SK-N-SH treated with all-trans-retinoic acid at 6 μM for 48 hours (cell line): ENCODE results near the gene PCDH20.

ENCODE experiments used
- ATAC-seq: fragments of 200-7000 bp; cut with Tn5 transposase; 3 replicates; pipeline ENCODE4 v1.9.1; 2020; ENCODE audit warnings: mild to moderate bottlenecking, moderate library complexity
- ARNTL ChIP-seq: fragments of 450-650 bp; formaldehyde crosslinking; IDR thresholded peaks from 2 replicates; pipeline ENCODE4 v1.5.0; 2020; ENCODE audit warnings: low read depth, mild to moderate bottlenecking, moderate library complexity, borderline replicate concordance
- BACH2 ChIP-seq: fragments of 250-450 bp; sonication (Bioruptor Pico); IDR thresholded peaks from 2 replicates; pipeline ENCODE4 v1.9.0; 2021; ENCODE audit warnings: mild to moderate bottlenecking, borderline replicate concordance
- ESRRG ChIP-seq: fragments of 250-450 bp; sonication (Bioruptor Pico); IDR thresholded peaks from 2 replicates; pipeline ENCODE4 v1.6.1; 2021; ENCODE audit warnings: mild to moderate bottlenecking
- GLIS3 ChIP-seq: fragments of 250-450 bp; sonication (Bioruptor Pico); IDR thresholded peaks from 2 replicates; pipeline ENCODE4 v1.5.0; 2020; ENCODE audit warnings: mild to moderate bottlenecking, moderate library complexity
- ISL1 ChIP-seq: fragments of 250-450 bp; sonication (Bioruptor Pico); IDR thresholded peaks from 2 replicates; pipeline ENCODE4 v2.1.2; 2022; ENCODE audit warnings: mild to moderate bottlenecking, moderate library complexity
- OSR1 ChIP-seq: fragments of 250-450 bp; sonication (Bioruptor Pico); IDR thresholded peaks from 2 replicates; pipeline ENCODE4 v1.8.0; 2022; ENCODE audit warnings: moderate library complexity, mild to moderate bottlenecking, inconsistent platforms
- PPARA ChIP-seq: fragments of 250-450 bp; sonication (Bioruptor Pico); IDR thresholded peaks from 2 replicates; pipeline ENCODE4 v1.5.0; 2020; ENCODE audit warnings: mild to moderate bottlenecking, borderline replicate concordance
- RARB ChIP-seq: fragments of 250-450 bp; sonication (Bioruptor Pico); IDR thresholded peaks from 2 replicates; pipeline ENCODE4 v1.8.0; 2021; ENCODE audit warnings: mild to moderate bottlenecking, moderate library complexity
- TCF4 ChIP-seq: fragments of 250-450 bp; sonication (Bioruptor Pico); IDR thresholded peaks from 2 replicates; pipeline ENCODE4 v1.8.0; 2021; ENCODE audit warnings: mild to moderate bottlenecking, moderate library complexity, borderline replicate concordance
- TOX ChIP-seq: fragments of 250-450 bp; sonication (Bioruptor Pico); IDR thresholded peaks from 2 replicates; pipeline ENCODE4 v1.8.0; 2021; ENCODE audit warnings: mild to moderate bottlenecking, moderate library complexity, borderline replicate concordance
- ZC3H10 ChIP-seq: fragments of 250-450 bp; sonication (Bioruptor Pico); IDR thresholded peaks from 2 replicates; pipeline ENCODE4 v1.5.1; 2021; ENCODE audit warnings: mild to moderate bottlenecking, moderate library complexity
- ZFP3 ChIP-seq: fragments of 250-450 bp; sonication (Bioruptor Pico); IDR thresholded peaks from 2 replicates; pipeline ENCODE4 v1.5.0; 2020; ENCODE audit warnings: mild to moderate bottlenecking, moderate library complexity
- ZFP30 ChIP-seq: fragments of 450-650 bp; formaldehyde crosslinking; IDR thresholded peaks from 2 replicates; pipeline ENCODE4 v1.5.0; 2022; ENCODE audit warnings: mild to moderate bottlenecking, moderate library complexity
- ZNF565 ChIP-seq: fragments of 450-650 bp; formaldehyde crosslinking; conservative IDR thresholded peaks from 2 replicates; pipeline ENCODE4 v1.5.0; 2020; ENCODE audit warnings: low read depth, mild to moderate bottlenecking, moderate library complexity
- ZNF70 ChIP-seq: fragments of 450-650 bp; formaldehyde crosslinking; IDR thresholded peaks from 2 replicates; pipeline ENCODE4 v1.5.0; 2020; ENCODE audit warnings: mild to moderate bottlenecking, moderate library complexity
- ZNF8 ChIP-seq: fragments of 450-650 bp; formaldehyde crosslinking; IDR thresholded peaks from 2 replicates; pipeline ENCODE4 v1.5.0; 2020; ENCODE audit warnings: mild to moderate bottlenecking, moderate library complexity
- TF ChIP-seq, protein P1 (sequence below): fragments of 250-450 bp; sonication (Bioruptor Pico); IDR thresholded peaks from 2 replicates; pipeline ENCODE4 v1.5.0; 2020; ENCODE audit warnings: mild to moderate bottlenecking, moderate library complexity
- TF ChIP-seq, protein P2 (sequence below): fragments of 250-450 bp; sonication (Bioruptor Pico); IDR thresholded peaks from 2 replicates; pipeline ENCODE4 v1.8.0; 2021; ENCODE audit warnings: low read depth, mild to moderate bottlenecking, moderate library complexity, borderline replicate concordance
- TF ChIP-seq, protein P3 (sequence below): fragments of 250-450 bp; sonication (Bioruptor Pico); IDR thresholded peaks from 2 replicates; pipeline ENCODE4 v1.5.1; 2020; ENCODE audit warnings: low read depth, mild to moderate bottlenecking, moderate library complexity
- TF ChIP-seq, protein P4 (sequence below): fragments of 250-450 bp; sonication (Bioruptor Pico); IDR thresholded peaks from 2 replicates; pipeline ENCODE4 v1.5.1; 2021; ENCODE audit warnings: mild to moderate bottlenecking, moderate library complexity

The PCDH20 gene

DNA sequence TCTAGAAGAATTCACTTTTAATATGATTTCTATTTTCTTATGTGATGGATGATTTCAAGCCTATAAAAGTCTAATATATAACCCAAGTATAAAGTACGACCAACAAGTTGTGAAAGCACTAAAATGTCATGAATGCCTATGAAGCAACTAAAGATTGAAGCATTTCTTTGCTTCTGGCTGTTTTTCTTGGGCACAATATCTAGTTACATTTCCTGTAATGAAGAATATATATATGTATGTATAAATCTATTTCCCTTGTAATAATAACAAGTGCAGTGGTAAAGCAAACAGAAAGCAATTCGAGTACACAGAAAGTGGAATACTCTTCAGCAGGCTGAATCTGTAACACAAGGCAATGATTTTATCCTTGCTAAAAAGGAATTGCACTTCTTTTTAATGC is 5.4 kb downstream of the PCDH20 start (continued):
- TF ChIP-seq, protein P1, sequence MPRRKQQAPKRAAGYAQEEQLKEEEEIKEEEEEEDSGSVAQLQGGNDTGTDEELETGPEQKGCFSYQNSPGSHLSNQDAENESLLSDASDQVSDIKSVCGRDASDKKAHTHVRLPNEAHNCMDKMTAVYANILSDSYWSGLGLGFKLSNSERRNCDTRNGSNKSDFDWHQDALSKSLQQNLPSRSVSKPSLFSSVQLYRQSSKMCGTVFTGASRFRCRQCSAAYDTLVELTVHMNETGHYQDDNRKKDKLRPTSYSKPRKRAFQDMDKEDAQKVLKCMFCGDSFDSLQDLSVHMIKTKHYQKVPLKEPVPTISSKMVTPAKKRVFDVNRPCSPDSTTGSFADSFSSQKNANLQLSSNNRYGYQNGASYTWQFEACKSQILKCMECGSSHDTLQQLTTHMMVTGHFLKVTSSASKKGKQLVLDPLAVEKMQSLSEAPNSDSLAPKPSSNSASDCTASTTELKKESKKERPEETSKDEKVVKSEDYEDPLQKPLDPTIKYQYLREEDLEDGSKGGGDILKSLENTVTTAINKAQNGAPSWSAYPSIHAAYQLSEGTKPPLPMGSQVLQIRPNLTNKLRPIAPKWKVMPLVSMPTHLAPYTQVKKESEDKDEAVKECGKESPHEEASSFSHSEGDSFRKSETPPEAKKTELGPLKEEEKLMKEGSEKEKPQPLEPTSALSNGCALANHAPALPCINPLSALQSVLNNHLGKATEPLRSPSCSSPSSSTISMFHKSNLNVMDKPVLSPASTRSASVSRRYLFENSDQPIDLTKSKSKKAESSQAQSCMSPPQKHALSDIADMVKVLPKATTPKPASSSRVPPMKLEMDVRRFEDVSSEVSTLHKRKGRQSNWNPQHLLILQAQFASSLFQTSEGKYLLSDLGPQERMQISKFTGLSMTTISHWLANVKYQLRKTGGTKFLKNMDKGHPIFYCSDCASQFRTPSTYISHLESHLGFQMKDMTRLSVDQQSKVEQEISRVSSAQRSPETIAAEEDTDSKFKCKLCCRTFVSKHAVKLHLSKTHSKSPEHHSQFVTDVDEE (CRISPR knock-in tag): no peak
- TF ChIP-seq RARB (CRISPR knock-in tag): no peak
- TF ChIP-seq, all 23 proteins: peak for 0

DNA sequence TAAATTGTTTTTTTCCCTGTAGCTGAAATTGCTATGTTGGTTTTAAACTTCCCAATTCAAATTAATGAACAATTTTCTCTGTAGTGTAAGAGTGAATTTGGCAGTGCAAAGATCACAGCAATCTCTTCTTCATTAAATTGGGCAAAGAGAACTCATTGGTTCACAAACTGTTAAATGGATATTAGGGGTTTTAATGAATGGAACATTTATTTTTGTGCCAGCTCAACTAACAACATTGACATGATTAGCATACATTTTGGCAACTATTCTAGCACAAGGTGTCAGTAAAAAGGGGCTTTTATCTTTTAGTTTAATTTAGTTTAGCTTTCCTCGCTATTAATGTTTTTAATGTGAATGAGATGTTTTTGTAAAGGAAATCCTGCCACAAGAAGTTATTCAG is 7.1 kb downstream of the PCDH20 start:
- no peak for ATAC-seq
- no peak for TF ChIP-seq TCF4 (CRISPR knock-in tag)
- no peak for TF ChIP-seq ESRRG (CRISPR knock-in tag)
- TF ChIP-seq BACH2 (CRISPR knock-in tag): no peak
- TF ChIP-seq ARNTL (CRISPR knock-in tag): no peak
- no peak for TF ChIP-seq ZNF8 (CRISPR knock-in tag)
- TF ChIP-seq ZFP30 (CRISPR knock-in tag): no peak
- TF ChIP-seq, protein P2, sequence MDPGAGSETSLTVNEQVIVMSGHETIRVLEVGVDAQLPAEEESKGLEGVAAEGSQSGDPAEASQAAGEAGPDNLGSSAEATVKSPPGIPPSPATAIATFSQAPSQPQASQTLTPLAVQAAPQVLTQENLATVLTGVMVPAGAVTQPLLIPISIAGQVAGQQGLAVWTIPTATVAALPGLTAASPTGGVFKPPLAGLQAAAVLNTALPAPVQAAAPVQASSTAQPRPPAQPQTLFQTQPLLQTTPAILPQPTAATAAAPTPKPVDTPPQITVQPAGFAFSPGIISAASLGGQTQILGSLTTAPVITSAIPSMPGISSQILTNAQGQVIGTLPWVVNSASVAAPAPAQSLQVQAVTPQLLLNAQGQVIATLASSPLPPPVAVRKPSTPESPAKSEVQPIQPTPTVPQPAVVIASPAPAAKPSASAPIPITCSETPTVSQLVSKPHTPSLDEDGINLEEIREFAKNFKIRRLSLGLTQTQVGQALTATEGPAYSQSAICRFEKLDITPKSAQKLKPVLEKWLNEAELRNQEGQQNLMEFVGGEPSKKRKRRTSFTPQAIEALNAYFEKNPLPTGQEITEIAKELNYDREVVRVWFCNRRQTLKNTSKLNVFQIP: no peak
- TF ChIP-seq ISL1 (CRISPR knock-in tag): no peak
- TF ChIP-seq OSR1 (CRISPR knock-in tag): no peak
- TF ChIP-seq ZNF565 (CRISPR knock-in tag): no peak
- no peak for TF ChIP-seq ZC3H10 (CRISPR knock-in tag)
- TF ChIP-seq, protein P3, sequence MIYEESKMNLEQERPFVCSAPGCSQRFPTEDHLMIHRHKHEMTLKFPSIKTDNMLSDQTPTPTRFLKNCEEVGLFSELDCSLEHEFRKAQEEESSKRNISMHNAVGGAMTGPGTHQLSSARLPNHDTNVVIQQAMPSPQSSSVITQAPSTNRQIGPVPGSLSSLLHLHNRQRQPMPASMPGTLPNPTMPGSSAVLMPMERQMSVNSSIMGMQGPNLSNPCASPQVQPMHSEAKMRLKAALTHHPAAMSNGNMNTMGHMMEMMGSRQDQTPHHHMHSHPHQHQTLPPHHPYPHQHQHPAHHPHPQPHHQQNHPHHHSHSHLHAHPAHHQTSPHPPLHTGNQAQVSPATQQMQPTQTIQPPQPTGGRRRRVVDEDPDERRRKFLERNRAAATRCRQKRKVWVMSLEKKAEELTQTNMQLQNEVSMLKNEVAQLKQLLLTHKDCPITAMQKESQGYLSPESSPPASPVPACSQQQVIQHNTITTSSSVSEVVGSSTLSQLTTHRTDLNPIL (CRISPR knock-in tag): no peak
- TF ChIP-seq PPARA (CRISPR knock-in tag): no peak
- TF ChIP-seq, all 23 proteins: peak for 0

DNA sequence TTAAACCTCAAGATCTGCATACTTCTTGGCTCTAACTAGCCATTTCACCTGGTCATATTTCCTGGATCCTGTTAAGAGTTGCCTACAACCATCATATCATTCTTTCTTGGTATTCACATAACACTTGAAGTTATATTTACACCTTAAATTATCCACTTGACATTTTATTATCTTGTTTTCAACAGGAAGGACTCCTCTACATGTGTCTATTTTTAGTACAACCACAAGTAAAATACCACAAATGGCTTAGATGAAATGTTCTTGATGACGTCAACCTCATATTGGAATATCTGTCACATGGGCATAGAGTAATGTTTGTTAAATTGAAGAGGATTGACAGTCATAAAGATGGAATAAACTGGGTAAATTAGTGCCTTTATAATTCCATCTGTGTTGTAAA is 9.4 kb downstream of the PCDH20 start:
- TF ChIP-seq GLIS3 (no peak), ZNF70 (CRISPR knock-in tag) (no peak), TOX (no peak), ARNTL (CRISPR knock-in tag) (no peak), BACH2 (CRISPR knock-in tag) (no peak), ZFP3 (no peak), PPARA (CRISPR knock-in tag) (no peak), RARB (CRISPR knock-in tag) (no peak)
- TF ChIP-seq, protein P4, sequence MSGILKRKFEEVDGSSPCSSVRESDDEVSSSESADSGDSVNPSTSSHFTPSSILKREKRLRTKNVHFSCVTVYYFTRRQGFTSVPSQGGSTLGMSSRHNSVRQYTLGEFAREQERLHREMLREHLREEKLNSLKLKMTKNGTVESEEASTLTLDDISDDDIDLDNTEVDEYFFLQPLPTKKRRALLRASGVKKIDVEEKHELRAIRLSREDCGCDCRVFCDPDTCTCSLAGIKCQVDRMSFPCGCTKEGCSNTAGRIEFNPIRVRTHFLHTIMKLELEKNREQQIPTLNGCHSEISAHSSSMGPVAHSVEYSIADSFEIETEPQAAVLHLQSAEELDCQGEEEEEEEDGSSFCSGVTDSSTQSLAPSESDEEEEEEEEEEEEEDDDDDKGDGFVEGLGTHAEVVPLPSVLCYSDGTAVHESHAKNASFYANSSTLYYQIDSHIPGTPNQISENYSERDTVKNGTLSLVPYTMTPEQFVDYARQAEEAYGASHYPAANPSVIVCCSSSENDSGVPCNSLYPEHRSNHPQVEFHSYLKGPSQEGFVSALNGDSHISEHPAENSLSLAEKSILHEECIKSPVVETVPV: no peak
- ATAC-seq: no peak

DNA sequence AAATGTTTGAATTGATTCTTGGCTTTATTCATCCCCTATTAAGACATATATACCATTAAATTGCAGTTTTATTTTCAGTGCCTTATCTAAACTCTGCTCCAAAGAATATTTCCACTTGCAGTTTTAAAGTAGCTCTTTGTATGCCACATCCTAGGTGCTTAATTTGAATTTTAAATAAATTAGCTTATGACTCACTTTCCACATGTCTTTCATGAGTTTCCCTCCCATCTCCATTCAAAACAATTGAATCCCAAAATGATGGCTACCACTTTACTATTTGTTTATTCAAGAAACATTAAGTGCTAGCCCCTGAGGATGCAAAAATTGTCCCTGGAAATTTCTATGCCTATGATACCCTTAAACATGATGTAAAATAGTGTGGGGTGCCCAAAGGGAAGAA is 19.5 kb downstream of the PCDH20 start:
- no peak for ATAC-seq
- TF ChIP-seq, protein P4: no peak
- TF ChIP-seq, protein P3 (CRISPR knock-in tag): no peak
- TF ChIP-seq ZNF8 (CRISPR knock-in tag): no peak
- TF ChIP-seq ARNTL (CRISPR knock-in tag): no peak
- TF ChIP-seq, protein P2: no peak
- TF ChIP-seq, all 23 proteins: peak for 0
